PC-9 (cell line): ENCODE measurements around the gene TCEA3.

Source experiments
- CTCF ChIP-seq: fragments of 200-600 bp; sonication (generic); conservative IDR thresholded peaks from 2 replicates; pipeline ENCODE4 v1.6.1; 2017; ENCODE audit warnings: mixed run types, antibody characterized with exemption, mild to moderate bottlenecking, moderate library complexity
- EZH2 ChIP-seq: fragments of 200-600 bp; sonication (generic); IDR thresholded peaks from 2 replicates; pipeline ENCODE4 v1.8.0; 2017; ENCODE audit warnings: antibody characterized with exemption, low read depth

GRCh38 chr1:23405946-23406345 lies 18.6 kb downstream of the TCEA3 start:
- no peak for TF ChIP-seq CTCF
- TF ChIP-seq EZH2, result no peak
